Forelimb muscle (tissue), 1 donor: ENCODE measurements around the gene NXPH1. TPM values are rescaled to one million over a fixed set of nuclear protein-coding genes. Genes with fewer than 3 reads are reported as not detected.
A peak's percentile ranks its signal among the peaks of the same experiment; 100 is the strongest.

ENCODE experiments used
- DNase-seq: peaks from one replicate; pipeline ENCODE4 v3.0.0-alpha.2; 2013; ENCODE audit warnings: low read depth
- polyA plus RNA-seq: library from polyadenylated mRNA; unstranded; fragments of 120-200 nt; gene quantifications from one replicate; pipeline ENCODE4 v1.2.1, GENCODE V29; 2013; ENCODE audit not compliant: insufficient read length

The NXPH1 gene
- polyA plus RNA-seq, 1 donor = not detected

DNA sequence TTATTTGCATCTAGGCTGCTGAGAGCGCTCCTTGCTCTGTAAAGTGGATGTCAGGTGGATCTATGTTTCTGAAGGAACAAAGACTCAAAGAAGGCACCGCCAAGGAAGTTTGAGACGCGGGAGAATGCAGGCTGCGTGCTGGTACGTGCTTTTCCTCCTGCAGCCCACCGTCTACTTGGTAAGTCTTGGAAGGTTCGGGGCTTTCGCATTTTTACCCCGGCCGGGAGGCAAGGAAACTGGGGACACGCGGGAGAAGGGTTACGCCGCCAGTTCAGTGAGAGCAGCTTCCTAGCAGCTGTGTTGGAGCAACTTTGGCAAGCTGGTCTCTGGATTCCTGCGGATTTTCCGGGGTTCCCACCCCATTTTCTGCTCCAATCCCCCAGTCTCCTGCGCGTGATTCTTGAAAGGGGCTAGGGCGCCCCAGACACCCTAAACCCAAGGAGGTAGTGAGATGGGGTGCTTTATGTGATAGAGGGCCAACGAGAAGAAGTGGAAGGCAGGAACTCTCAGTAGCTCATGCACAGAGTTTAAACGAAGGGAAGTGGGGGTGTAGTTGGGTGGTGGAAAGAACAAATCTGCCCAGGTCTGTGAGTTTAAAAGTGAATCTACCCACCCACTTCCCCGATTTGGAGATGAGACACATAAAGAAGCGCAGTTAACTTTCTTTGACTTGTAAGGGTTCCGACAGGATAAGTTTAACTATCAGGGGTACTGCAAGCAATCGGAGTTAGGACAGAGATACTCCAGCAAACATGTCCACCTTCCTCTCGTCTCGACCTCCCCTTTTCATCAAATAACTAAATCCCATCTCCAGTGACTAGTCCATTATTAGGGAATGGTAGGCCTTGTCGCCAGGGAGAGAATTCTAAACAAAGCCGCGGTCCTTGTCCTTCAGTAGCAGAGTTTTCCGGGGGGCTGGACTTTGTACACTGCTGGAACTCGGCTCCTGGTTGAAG is 2.5 kb downstream of the NXPH1 start:
- no peak for DNase-seq

DNA sequence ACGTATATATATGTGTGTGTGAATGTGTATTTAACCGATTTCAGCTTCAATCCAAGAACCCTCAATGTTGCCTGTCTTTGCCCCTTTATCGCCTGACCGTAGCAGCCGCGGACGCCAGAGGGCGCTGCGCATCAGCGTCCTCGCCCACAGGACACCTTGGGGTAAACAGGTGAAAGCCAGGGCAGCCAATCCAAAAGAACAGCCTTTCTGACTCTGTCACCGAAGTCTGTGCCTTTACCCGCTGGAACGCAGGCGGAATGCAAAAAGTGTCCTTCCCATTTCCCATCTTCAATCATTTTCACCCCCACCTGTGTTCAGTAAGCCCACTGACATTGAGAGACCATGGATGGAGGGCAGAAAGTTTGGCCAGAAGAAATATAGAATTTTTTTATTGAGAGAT is 3.6 kb downstream of the NXPH1 start:
- no peak for DNase-seq

- DNase-seq = no peak
Measured at GRCh38 chr7:8437606-8438005, 4.2 kb downstream of the NXPH1 start.

DNA sequence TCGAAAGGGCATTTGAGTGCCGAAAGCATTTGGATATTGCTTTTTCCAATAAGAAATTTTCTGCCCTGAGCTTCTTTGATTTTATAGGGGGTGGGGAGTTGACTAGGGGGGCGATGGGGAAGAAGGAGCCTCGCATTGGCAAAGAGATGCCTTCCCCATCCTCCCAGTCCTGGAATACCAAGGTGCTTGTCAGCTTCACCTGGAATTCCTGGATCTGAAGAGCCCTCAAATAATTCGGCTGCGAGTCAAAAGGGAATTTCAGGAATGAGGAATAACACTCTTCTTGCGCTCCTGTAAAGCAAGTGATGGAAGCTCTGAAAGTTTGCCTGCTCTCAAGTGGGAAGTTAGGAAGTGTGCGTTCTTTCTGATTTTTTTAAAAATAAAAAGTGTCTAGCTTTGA is 7.3 kb downstream of the NXPH1 start:
- no peak for DNase-seq

DNA sequence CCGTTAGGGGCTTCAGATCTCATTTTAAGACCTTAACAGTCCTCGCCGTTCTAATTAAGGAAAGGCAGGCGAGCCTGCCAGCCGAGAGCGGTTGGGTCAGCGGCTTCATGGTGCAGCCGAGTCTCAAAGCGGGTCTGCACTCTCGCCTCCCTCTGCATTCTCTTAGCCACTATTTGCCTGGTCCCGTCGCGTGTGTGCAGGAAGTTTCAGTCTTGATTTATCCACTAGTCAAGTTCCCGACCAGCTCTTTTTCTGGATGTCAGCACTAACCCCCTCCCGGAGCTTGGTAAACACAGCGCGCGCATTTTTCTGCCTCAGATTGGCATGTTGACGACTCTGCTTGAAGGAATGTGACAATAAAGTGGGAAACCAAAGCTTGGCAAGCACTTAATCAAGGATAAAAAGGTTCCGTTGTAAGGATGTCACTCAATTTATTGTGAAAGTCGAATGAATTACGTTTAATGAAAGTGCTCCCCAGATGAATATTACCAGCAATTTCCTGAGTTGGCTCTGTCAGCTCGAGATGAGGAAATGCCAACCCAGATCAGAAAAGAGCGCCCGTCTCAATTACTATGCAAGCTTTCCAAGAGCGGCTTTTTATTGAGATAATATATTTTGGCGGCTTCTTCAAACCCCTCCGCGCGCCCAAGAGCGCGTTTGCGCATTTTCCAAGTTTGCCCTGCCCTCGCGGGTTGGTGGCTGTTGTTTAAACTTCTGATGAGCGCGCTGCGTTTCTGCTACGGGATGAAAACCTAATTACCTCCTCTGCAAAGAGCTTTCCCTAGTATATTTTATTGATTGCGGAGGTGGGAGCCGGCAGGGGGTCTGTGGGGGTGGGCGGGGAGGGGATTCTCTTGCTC is 7.9 kb downstream of the NXPH1 start:
- DNase-seq = no peak

- DNase-seq = no peak
Measured at GRCh38 chr7:8442051-8442813, 8.8 kb downstream of the NXPH1 start.

- no peak for DNase-seq
Measured at GRCh38 chr7:8442814-8443304, 9.4 kb downstream of the NXPH1 start.

DNA sequence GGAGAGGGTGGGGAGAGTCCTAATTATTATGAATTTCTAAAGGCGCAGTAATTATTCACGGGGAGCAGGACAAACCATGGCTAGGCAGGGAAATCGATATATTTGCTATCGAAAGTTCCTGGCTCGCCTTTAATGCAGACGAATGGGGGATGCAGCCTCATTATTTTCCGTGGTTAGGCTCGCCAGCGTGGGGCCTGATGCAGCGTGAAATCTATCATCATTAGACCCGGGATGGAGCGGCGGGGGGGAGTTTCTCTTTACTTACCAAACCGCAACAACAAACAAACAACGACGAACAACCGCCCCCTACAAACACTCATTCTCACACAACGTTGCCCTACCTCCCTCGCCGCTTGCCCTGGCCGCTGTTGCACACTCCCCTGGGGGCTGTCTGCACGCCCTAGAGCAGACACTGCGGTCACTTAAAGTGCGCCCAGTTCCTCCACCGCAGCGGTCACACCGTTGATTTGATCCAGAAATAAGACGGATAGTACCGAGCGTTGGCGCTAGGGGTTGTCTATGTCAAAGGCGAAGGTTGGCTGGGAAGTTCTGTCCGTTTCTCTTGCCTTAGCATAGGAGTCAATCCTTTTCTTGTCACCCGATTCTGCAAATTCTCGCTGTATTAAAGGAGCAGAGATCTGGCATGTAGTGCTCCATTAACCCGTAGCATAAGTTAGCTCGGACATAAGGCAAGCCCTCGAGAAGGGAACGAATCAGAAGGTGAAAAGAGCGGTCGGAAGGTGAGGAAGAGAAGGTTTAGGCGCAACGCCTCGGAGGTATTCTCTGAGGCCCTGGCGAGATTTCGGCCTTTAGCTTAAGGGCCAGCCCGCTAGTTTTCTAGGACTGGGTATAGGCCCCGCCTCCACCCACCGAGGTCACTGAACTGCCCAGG is 10.4 kb downstream of the NXPH1 start:
- DNase-seq = no peak

DNA sequence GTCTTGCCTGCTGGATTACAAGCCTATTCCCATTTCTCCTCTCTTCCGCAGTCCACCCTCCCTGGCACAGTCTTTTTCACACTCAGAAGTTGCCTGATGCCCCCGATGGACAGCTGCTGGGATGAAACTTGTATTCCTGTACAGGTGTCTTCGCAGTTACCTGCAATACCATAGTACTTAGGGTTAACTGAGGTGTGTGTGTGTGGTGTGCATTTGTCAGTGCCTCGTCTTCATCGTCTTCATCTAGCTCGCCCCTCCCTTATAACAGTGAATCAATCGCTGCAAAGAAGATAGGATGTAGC is 11.0 kb downstream of the NXPH1 start:
- DNase-seq = no peak

DNA sequence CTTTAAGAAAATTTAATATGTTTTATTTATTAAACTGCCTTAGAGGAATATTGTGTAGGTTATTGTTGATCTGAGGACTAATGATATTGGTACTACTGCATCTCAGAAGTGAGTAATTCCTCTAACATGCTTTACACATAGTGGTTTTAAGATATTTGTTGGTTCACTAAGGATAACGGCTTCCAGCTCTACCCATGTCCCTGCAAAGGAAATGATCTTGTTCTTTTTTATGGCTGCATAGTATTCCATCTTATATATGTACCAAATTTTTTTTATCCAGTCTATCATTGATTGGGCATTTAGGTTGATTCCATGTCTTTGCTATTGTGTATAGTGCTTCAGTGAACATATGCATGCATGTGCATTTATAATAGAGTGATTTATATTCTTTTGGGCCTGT is 20.1 kb downstream of the NXPH1 start:
- DNase-seq = no peak

GRCh38 chr7:8455426-8455825 is 22.0 kb downstream of the NXPH1 start:
- DNase-seq = no peak

DNA sequence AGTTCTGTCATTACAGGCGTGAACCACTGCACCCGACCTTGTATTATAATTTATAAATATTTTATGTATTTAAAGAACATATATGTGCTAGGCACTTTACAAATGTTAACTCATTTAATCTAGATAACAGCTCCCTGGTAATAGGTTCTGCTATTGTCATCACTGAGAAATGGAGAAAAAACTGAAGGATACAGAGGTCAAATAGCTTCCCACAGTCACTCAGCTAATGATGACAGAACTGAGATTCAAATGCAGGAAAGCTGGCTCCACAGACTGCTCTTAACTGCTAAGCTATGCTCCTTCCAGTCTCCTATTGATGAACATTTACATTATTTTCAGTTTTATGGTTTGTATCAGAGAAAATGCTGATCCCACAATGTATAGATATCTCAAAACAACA is 28.9 kb downstream of the NXPH1 start:
- no peak for DNase-seq

DNA sequence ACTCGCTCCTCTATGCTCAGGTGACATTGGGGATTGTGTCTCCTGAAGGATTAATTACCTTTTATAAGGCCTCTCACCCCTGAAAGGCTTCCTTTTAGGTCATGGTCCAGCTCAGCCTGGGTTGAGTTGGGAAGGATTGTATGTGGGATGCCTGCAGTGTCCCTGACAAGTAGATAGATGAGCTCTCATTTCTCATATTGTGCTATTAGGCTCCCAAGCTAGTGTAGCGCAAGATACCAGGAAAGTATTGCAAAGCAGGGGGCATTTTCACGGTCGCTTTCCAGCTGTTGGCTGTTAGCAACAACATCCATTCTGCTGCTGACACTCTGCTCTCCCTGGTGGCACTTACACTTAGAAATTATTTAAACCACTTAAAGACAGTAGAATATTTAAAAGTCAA is 31.9 kb downstream of the NXPH1 start:
- no peak for DNase-seq

GRCh38 chr7:8480527-8480926 is 47.1 kb downstream of the NXPH1 start:
- DNase-seq = no peak

DNA sequence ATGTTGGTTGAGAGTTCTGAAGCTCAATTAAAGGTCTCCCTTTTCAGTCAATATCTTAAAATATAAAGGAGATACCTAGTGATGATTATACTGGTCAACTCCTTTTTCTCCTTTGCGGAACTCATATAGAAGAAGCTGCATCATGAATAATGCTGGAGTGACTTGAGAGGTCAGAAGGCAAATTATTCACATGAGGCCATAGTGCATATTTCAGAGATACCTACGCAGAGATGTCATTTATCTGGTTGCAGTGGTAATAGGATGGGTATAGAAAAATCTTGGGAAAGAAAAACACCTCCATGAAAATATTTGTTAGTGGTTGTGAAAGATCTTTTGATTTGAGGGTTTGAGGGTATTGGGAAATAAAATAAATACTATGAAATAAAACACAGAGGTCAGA is 47.7 kb downstream of the NXPH1 start:
- no peak for DNase-seq

GRCh38 chr7:8481752-8482446 is 48.5 kb downstream of the NXPH1 start:
- peak; percentile 49 for DNase-seq

DNA sequence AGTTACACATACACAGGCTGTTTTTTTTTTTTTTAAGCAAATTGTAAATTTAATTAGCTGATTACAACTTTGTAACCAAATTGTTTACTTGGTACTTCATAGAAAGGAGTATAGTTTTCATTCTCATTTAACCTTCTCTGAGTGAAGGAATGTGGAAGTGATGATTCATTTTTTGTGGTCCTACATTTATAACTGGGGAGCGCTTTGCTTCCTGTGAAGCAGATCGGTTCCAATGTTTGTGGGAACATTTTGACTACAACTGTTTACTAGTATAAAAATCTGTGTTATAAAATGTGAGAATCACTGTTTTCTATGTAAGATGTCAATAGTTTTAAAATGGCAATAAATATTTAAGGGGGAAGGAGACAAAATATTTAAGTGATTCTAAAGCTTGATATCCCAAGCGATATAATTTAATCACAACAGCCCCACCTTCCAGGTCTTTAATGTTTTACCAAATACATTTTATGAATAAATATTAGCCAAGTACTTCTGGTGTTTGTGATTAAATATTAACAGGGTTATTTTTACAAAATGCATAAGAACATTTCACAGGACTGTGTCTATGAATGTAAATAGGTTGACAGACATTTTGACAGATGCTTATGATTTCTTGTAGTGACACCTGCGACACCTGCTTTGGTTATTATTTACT is 57.1 kb downstream of the NXPH1 start:
- DNase-seq = no peak

- DNase-seq = no peak
Measured at GRCh38 chr7:8491106-8491505, 57.7 kb downstream of the NXPH1 start.

- no peak for DNase-seq
Measured at GRCh38 chr7:8491544-8492489, 58.4 kb downstream of the NXPH1 start.
